K562 (cell line): ENCODE results near the gene RASIP1. TPM values are rescaled to one million over a fixed set of nuclear protein-coding genes. Genes with fewer than 3 reads are reported as not detected.

ENCODE experiments used
- ATF7 ChIP-seq: fragments of 450-650 bp; IDR thresholded peaks from 2 replicates; pipeline ENCODE4 v1.7.1; 2014; ENCODE audit warnings: mild to moderate bottlenecking, moderate library complexity
- EGR1 ChIP-seq: fragments of 450-650 bp; conservative IDR thresholded peaks from 2 replicates; pipeline ENCODE4 v1.6.1; 2017; ENCODE audit warnings: mild to moderate bottlenecking
- GTF2F1 ChIP-seq: IDR thresholded peaks from 2 replicates; pipeline ENCODE4 v1.6.1; 2011; ENCODE audit warnings: low read depth, low read length, improper control_type of control experiment
- HDAC8 ChIP-seq: fragments of 450-650 bp; IDR thresholded peaks from 2 replicates; pipeline ENCODE4 v1.6.1; 2016; ENCODE audit warnings: mild to moderate bottlenecking, missing genetic modification characterization, moderate library complexity, missing compliant biosample characterization
- HNRNPUL1 ChIP-seq: fragments of 200-400 bp; formaldehyde crosslinking; IDR thresholded peaks from 2 replicates; pipeline ENCODE4 v1.6.1; 2017; ENCODE audit warnings: low read length
- KAT7 ChIP-seq: sonication (generic); formaldehyde crosslinking; IDR thresholded peaks from 2 replicates; pipeline ENCODE4 v1.8.0; 2022; ENCODE audit warnings: missing genetic modification reagents, mild to moderate bottlenecking, borderline replicate concordance
- KLF13 ChIP-seq: fragments of 450-650 bp; IDR thresholded peaks from 2 replicates; pipeline ENCODE4 v1.6.1; 2016; ENCODE audit warnings: missing genetic modification characterization, low read depth, mild to moderate bottlenecking, missing compliant biosample characterization, moderate library complexity, borderline replicate concordance
- MCM7 ChIP-seq, 2 experiments: fragments of 450-650 bp; IDR thresholded peaks; 2 replicates each; pipeline ENCODE4 v1.6.1; 2016 to 2018
- MTF1 ChIP-seq: fragments of 250-450 bp; sonication (Bioruptor Pico); IDR thresholded peaks from 2 replicates; pipeline ENCODE4 v1.9.0; 2021; ENCODE audit warnings: moderate library complexity, mild to moderate bottlenecking, inconsistent platforms, borderline replicate concordance
- MXI1 ChIP-seq: IDR thresholded peaks from 2 replicates; pipeline ENCODE4 v1.6.1; 2011; ENCODE audit warnings: low read depth, mild to moderate bottlenecking, improper control_type of control experiment, low read length
- NFIX ChIP-seq: fragments of 250-450 bp; sonication (Bioruptor Pico); IDR thresholded peaks from 2 replicates; pipeline ENCODE4 v1.4.0; 2020; ENCODE audit warnings: low read depth, mild to moderate bottlenecking, moderate library complexity
- NKRF ChIP-seq: fragments of 450-650 bp; IDR thresholded peaks from 2 replicates; pipeline ENCODE4 v1.6.1; 2016; ENCODE audit warnings: borderline replicate concordance
- SMARCE1 ChIP-seq: fragments of 450-650 bp; IDR thresholded peaks from 2 replicates; pipeline ENCODE4 v1.7.1; 2016; ENCODE audit warnings: mild to moderate bottlenecking
- SOX6 ChIP-seq: fragments of 450-650 bp; IDR thresholded peaks from 2 replicates; pipeline ENCODE4 v1.6.1; 2014; ENCODE audit warnings: mild to moderate bottlenecking
- SRF ChIP-seq, 2 experiments: fragments of 250-450, 450-650 bp in 1 of 2; sonication (Bioruptor Pico) in 1 of 2; sonication (generic) in 1 of 2; formaldehyde crosslinking; IDR thresholded peaks; 2 replicates each; pipeline versions ENCODE4 v1.5.0 to v1.5.1; 2020 to 2022; ENCODE audit warnings: mild to moderate bottlenecking in 1 of 2, missing genetic modification reagents in 1 of 2
- TCF7 ChIP-seq: sonication (generic); IDR thresholded peaks from 2 replicates; pipeline ENCODE4 v1.6.1; 2016; ENCODE audit warnings: antibody characterized with exemption, borderline replicate concordance
- ZNF217 ChIP-seq: sonication (generic); formaldehyde crosslinking; IDR thresholded peaks from 2 replicates; pipeline ENCODE4 v1.8.0; 2022; ENCODE audit warnings: mild to moderate bottlenecking, missing genetic modification reagents
- ZNF431 ChIP-seq: sonication (generic); formaldehyde crosslinking; IDR thresholded peaks from 2 replicates; pipeline ENCODE4 v1.8.0; 2022; ENCODE audit warnings: mild to moderate bottlenecking, missing genetic modification reagents
- ZNF436 ChIP-seq: fragments of 250-450, 450-650 bp; sonication (Bioruptor Pico); formaldehyde crosslinking; IDR thresholded peaks from 2 replicates; pipeline ENCODE4 v1.7.0; 2020; ENCODE audit warnings: mild to moderate bottlenecking
- ZNF668 ChIP-seq: fragments of 250-450 bp; sonication (Bioruptor Pico); IDR thresholded peaks from 2 replicates; pipeline ENCODE4 v1.8.0; 2022; ENCODE audit warnings: mild to moderate bottlenecking, inconsistent platforms
- polyA plus RNA-seq, 8 experiments: library from polyadenylated mRNA; depleted of rRNA in 4 of 8; stranded (reverse) in 5 of 8; unstranded in 3 of 8; fragments of >200 nt; fragmentation: Nextera tagmentation in 2 of 8; fragmentation: Illumina TruSeq in 1 of 8; extraction: Ambion mirVana in 2 of 8; extraction: Trizol in 1 of 8; gene quantifications; 2 replicates each; pipeline versions ENCODE4 v1.2.1 to v1.2.3, GENCODE V29; 2011 to 2014; ENCODE audit warnings: inconsistent platforms in 1 of 8, missing spikeins in 1 of 8
- total RNA-seq, 7 experiments: library from RNA; depleted of rRNA in 6 of 7; stranded (reverse); fragments of >200 nt in 6 of 7; fragmentation: Illumina TruSeq in 2 of 7; extraction: Trizol in 2 of 7; gene quantifications; 2 replicates each; pipeline versions ENCODE4 v1.2.1 to v1.2.3, GENCODE V29; 2011 to 2021; ENCODE audit warnings: low replicate concordance in 1 of 7
- TF ChIP-seq, protein P1 (sequence below), 2 experiments: fragments of 450-650 bp in 1 of 2; sonication (generic) in 1 of 2; formaldehyde crosslinking in 1 of 2; IDR thresholded peaks; 2 replicates each; pipeline versions ENCODE4 v1.7.1 to v1.9.0; 2016 to 2022; ENCODE audit warnings: inconsistent platforms in 1 of 2, mild to moderate bottlenecking in 1 of 2, missing genetic modification reagents in 1 of 2

RASIP1 gene
- total and polyA plus RNA-seq, 9 of the 15 experiments (the other 6 are each of a cell fraction or from before 2014, with no cell fraction given), result 0.20 to 4.7 (median 1.5) TPM

DNA sequence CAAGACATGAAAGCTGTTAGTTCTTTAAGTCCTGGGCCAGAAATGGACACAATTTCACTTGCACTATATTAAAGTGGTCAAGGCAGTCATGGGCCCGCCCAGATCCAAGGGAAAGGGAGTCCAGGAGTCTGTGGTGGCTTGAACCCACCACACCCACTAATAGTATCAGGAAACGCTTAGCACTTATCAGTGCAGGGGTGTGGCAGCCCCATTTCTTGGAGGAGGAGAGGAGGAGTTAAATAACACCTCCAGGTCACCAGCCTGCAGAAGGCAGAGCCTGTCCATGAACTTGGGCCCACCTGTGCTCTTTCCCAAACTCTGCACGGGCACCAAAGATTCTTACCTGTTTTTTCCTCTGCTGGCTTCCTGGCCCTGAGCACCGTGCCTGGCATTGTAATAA, 62.2 kb downstream of the RASIP1 start (continued):
- TF ChIP-seq TCF7, result no peak
- TF ChIP-seq HDAC8 (tag), result no peak
- TF ChIP-seq MCM7 (IDR thresholded peaks at IDR 0.05), result no peak
- TF ChIP-seq, protein P1, sequence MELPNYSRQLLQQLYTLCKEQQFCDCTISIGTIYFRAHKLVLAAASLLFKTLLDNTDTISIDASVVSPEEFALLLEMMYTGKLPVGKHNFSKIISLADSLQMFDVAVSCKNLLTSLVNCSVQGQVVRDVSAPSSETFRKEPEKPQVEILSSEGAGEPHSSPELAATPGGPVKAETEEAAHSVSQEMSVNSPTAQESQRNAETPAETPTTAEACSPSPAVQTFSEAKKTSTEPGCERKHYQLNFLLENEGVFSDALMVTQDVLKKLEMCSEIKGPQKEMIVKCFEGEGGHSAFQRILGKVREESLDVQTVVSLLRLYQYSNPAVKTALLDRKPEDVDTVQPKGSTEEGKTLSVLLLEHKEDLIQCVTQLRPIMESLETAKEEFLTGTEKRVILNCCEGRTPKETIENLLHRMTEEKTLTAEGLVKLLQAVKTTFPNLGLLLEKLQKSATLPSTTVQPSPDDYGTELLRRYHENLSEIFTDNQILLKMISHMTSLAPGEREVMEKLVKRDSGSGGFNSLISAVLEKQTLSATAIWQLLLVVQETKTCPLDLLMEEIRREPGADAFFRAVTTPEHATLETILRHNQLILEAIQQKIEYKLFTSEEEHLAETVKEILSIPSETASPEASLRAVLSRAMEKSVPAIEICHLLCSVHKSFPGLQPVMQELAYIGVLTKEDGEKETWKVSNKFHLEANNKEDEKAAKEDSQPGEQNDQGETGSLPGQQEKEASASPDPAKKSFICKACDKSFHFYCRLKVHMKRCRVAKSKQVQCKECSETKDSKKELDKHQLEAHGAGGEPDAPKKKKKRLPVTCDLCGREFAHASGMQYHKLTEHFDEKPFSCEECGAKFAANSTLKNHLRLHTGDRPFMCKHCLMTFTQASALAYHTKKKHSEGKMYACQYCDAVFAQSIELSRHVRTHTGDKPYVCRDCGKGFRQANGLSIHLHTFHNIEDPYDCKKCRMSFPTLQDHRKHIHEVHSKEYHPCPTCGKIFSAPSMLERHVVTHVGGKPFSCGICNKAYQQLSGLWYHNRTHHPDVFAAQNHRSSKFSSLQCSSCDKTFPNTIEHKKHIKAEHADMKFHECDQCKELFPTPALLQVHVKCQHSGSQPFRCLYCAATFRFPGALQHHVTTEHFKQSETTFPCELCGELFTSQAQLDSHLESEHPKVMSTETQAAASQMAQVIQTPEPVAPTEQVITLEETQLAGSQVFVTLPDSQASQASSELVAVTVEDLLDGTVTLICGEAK (IDR thresholded peaks at IDR 0.05), result no peak
- TF ChIP-seq, protein P1 (CRISPR knock-in tag; IDR thresholded peaks at IDR 0.05), result no peak
- TF ChIP-seq KLF13 (tag), result peak; percentile 69; the same call in 1 of the 2 replicates
- TF ChIP-seq HNRNPUL1, result no peak
- TF ChIP-seq SOX6, result peak; percentile 37; the same call in 1 of the 2 replicates
- TF ChIP-seq GTF2F1, result no peak
- no peak for TF ChIP-seq KAT7 (CRISPR knock-in tag)
- no peak for TF ChIP-seq ATF7
- no peak for TF ChIP-seq ZNF431 (CRISPR knock-in tag)
- TF ChIP-seq NFIX, result no peak
- TF ChIP-seq NKRF, result no peak
- TF ChIP-seq ZNF436 (CRISPR knock-in tag), result no peak
- TF ChIP-seq EGR1, result no peak
- TF ChIP-seq ZNF668, result no peak
- TF ChIP-seq SMARCE1, result no peak
- no peak for TF ChIP-seq ZNF217 (CRISPR knock-in tag)
- no peak for TF ChIP-seq MTF1 (CRISPR knock-in tag)
- TF ChIP-seq MXI1, result no peak
- TF ChIP-seq SRF (CRISPR knock-in tag; IDR thresholded peaks at IDR 0.05), result no peak
